T-helper 2 cell treated with Interferon-gamma antibody and Interleukin-4, amounts not matched to agents 5 μg/mL and 100 μg/mL, for 36 hours (primary cell): ENCODE measurements around the gene SETD2.
"Not testable (repeated sequence)": the region's sequence is repeated elsewhere in the genome, so short reads cannot be mapped to it uniquely, and the experiment has no call there.

Experiments
- DNase-seq: peaks from one replicate; pipeline ENCODE4 v3.0.0; 2021; ENCODE audit warnings: low spot score
- H3K27ac Mint-ChIP-seq: one replicate; pipeline ENCODE4 v1.8.0; 2021; ENCODE audit warnings: mild to moderate bottlenecking, mixed read lengths
- H3K27me3 Mint-ChIP-seq: one replicate; pipeline ENCODE4 v1.8.0; 2021; ENCODE audit warnings: low read depth, mixed read lengths
- H3K36me3 Mint-ChIP-seq: one replicate; pipeline ENCODE4 v1.8.0; 2021; ENCODE audit warnings: low read depth, mixed read lengths
- H3K4me1 Mint-ChIP-seq: one replicate; pipeline ENCODE4 v1.8.0; 2021; ENCODE audit warnings: low read depth, mixed read lengths
- H3K4me3 Mint-ChIP-seq: one replicate; pipeline ENCODE4 v1.8.0; 2022; ENCODE audit warnings: mild to moderate bottlenecking, moderate library complexity, mixed read lengths
- H3K9me3 Mint-ChIP-seq: one replicate; pipeline ENCODE4 v1.8.0; 2021; ENCODE audit warnings: mixed read lengths

The SETD2 gene

DNA sequence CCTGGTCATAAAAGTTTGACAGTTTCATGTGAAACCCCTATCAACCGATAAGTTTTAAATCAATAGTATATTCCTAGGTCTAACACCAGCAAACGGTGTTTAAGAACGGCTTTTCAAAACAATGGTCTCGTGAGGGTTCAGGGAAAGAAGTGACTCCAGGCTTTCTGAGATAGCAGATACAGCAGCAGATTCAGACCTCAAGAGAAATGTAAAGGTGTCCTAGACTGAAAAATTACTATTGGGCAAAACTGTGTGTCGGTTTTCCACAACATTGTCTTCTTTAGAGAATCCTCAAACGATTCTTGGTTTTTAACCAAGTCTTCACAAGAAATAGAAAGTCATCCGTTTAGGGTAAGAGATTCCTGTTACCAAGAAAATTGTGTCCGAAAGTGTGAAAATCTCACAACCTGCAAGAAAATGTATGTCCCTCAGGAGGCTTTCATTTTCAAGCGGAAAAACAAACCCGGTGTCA lies 1.2 kb downstream of the SETD2 start:
- Mint-ChIP-seq H3K4me1 (peaks cover 41% of the 10 kb centered on the region), H3K36me3 (peaks cover 26% of the 10 kb centered on the region), H3K4me3 (peak overlapping the region; percentile 97), H3K27ac (peak overlapping the region; percentile 99), H3K9me3 (no peaks in the 10 kb centered on the region), H3K27me3 (no peaks in the 10 kb centered on the region)
- DNase-seq = no peak

GRCh38 chr3:47161983-47162696 lies 1.8 kb downstream of the SETD2 start:
- H3K4me1 Mint-ChIP-seq = peaks cover 41% of the 10 kb centered on the region
- H3K27me3 Mint-ChIP-seq = no peaks in the 10 kb centered on the region
- H3K9me3 Mint-ChIP-seq = no peaks in the 10 kb centered on the region
- no peak for DNase-seq
- H3K27ac Mint-ChIP-seq = peak overlapping the region; percentile 99
- peaks cover 26% of the 10 kb centered on the region for H3K36me3 Mint-ChIP-seq
- peak overlapping the region; percentile 97 for H3K4me3 Mint-ChIP-seq

DNA sequence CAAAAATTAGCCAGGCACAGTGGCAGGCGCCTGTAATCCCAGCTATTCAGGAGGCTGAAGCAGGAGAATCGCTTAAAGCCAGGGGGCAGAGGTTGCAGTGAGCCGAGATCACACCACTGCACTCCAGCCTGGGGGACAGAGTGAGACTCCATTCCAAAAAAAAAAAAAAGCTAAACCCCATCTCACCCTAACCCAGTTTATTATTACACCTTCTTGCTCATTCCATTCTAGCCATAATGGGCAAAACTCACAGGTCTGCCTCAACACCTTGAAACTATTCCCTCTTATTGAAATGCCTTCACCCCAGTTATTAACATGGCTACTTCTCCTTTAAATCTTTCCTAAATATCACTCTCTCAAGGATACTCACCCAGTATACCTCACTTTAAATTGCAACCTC lies 4.1 kb downstream of the SETD2 start:
- H3K4me3 Mint-ChIP-seq = no peak overlapping the region
- peaks cover 25% of the 10 kb centered on the region for H3K36me3 Mint-ChIP-seq
- no peaks in the 10 kb centered on the region for H3K9me3 Mint-ChIP-seq
- no peak for DNase-seq
- H3K4me1 Mint-ChIP-seq = peaks cover 36% of the 10 kb centered on the region
- H3K27me3 Mint-ChIP-seq = no peaks in the 10 kb centered on the region
- no peak overlapping the region for H3K27ac Mint-ChIP-seq

DNA sequence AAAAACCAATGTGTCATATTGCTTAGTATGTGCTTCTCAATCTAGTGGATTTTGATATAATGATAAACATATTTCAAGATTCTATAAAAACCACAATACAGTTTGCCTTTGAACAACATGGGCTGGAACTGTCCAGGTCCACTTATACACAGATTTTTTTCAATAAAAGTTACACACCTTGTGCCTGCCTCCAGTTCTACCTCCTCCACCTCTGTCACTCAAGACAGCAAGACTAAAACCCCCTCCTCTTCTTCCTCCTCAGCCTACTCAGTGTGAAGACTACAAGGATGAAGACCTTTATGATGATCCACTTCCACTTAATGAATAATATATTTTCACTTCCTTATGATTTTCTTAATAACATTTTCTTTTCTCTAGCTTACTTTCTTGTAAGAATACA lies 5.7 kb downstream of the SETD2 start:
- Mint-ChIP-seq H3K4me1 (peaks cover 40% of the 10 kb centered on the region), H3K27ac (no peak overlapping the region), H3K9me3 (no peaks in the 10 kb centered on the region), H3K4me3 (no peak overlapping the region), H3K27me3 (no peaks in the 10 kb centered on the region), H3K36me3 (peaks cover 29% of the 10 kb centered on the region)
- DNase-seq = no peak

DNA sequence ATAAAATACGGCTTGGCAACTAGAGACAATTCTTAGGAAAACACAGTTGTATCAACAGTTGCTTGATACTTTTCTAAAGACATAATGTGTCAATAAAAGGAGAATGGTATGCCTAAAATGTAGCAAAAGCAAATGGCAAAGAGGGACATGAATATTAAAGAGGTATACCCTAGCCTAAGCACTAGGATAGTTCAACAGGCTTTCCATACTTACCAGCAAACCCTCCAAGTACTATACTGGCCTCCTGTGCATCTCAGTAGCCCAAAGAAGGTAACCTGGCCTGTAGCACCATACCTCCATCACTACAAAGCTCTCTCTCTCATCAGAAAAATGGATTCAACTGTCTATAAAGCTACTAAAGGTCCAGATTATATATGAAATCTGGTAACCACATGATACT lies 7.5 kb downstream of the SETD2 start:
- no peaks in the 10 kb centered on the region for H3K9me3 Mint-ChIP-seq
- H3K27ac Mint-ChIP-seq = no peak overlapping the region
- peaks cover 19% of the 10 kb centered on the region for H3K36me3 Mint-ChIP-seq
- no peaks in the 10 kb centered on the region for H3K27me3 Mint-ChIP-seq
- DNase-seq = no peak
- H3K4me1 Mint-ChIP-seq = peaks cover 42% of the 10 kb centered on the region
- no peak overlapping the region for H3K4me3 Mint-ChIP-seq

DNA sequence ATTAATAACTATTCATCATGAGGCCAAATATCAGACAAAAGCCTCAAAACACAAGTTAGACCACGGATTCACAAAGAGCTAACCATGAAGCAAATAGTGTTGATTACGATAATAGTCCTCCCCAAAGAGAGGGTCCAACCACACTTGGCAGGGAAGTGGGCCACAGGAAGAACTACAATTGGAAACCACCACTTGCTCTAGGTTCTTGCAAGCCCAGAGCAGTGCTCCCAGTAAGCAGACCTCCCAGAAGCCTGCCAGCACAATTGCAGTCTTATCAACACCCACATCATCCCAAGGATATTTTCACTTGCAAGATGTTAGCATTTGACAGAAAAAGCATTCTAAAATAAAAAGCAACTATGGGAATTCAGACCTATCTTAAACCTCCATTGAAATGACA lies 11.3 kb downstream of the SETD2 start:
- H3K27me3 Mint-ChIP-seq = no peaks in the 10 kb centered on the region
- no peak for DNase-seq
- H3K4me3 Mint-ChIP-seq = no peak overlapping the region
- peaks cover 23% of the 10 kb centered on the region for H3K4me1 Mint-ChIP-seq
- H3K9me3 Mint-ChIP-seq = no peaks in the 10 kb centered on the region
- H3K27ac Mint-ChIP-seq = no peak overlapping the region
- H3K36me3 Mint-ChIP-seq = peaks cover 5% of the 10 kb centered on the region

DNA sequence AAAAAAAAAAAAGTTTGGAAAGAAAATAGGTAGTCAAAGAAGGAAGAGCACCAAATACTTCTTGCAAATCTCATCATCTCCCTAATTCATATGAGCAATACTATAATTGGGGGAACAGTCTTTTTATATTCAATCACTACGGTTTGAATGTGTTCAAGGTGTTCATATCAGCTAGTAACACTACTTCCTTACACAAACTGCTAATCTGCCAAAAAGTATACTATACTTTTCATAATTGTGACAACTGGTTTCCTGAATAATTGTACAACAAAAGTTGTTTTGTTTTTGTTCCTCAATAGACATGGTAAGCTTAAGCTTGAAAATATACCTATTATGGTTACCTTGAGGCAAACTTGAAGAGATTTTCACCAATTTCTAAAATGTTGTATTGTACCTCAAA lies 12.1 kb downstream of the SETD2 start:
- Mint-ChIP-seq H3K27me3 (no peaks in the 10 kb centered on the region), H3K36me3 (peaks cover 5% of the 10 kb centered on the region), H3K4me1 (peaks cover 23% of the 10 kb centered on the region), H3K9me3 (no peaks in the 10 kb centered on the region), H3K4me3 (no peak overlapping the region), H3K27ac (no peak overlapping the region)
- DNase-seq = no peak

DNA sequence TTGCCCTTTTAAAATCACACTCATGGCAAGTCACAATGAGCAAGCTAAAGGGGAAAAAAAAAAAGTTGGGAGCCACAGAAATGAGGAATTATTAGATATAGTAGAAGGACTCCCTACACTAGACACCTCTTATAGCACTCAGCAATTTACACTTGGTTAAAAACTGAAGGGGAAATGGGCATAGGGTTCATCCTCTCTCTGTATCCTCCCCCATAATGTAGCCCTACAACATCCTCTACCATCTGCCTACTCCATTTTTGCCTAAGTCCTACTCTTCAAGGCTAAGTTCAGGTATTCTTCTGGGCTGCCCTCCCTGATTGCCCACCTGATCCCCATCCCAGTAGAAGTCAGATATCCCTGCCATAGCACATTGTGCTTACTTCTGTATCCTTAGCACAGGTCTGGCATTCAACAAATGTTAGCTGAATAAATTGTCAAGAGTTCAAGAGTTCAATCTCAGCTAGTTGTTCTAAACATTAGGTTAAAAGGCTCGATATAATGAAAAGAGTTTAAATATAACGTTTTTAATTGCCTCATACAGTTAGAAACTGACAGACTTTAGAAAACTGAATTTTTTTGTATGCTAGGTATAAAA lies 14.5 kb downstream of the SETD2 start:
- DNase-seq = no peak
- Mint-ChIP-seq H3K4me1 (peaks cover 19% of the 10 kb centered on the region), H3K36me3 (peaks cover 4% of the 10 kb centered on the region), H3K4me3 (no peak overlapping the region), H3K27ac (no peak overlapping the region), H3K9me3 (no peaks in the 10 kb centered on the region), H3K27me3 (no peaks in the 10 kb centered on the region)

GRCh38 chr3:47145272-47145671 lies 18.6 kb downstream of the SETD2 start:
- H3K9me3 Mint-ChIP-seq = no peaks in the 10 kb centered on the region
- no peaks in the 10 kb centered on the region for H3K36me3 Mint-ChIP-seq
- no peaks in the 10 kb centered on the region for H3K27me3 Mint-ChIP-seq
- no peak overlapping the region for H3K27ac Mint-ChIP-seq
- H3K4me3 Mint-ChIP-seq = no peak overlapping the region
- DNase-seq = no peak
- peaks cover 19% of the 10 kb centered on the region for H3K4me1 Mint-ChIP-seq

GRCh38 chr3:47143068-47143467 lies 20.8 kb downstream of the SETD2 start:
- H3K4me1 Mint-ChIP-seq = peaks cover 17% of the 10 kb centered on the region
- H3K27ac Mint-ChIP-seq = no peak overlapping the region
- DNase-seq = no peak
- H3K27me3 Mint-ChIP-seq = no peaks in the 10 kb centered on the region
- no peak overlapping the region for H3K4me3 Mint-ChIP-seq
- H3K9me3 Mint-ChIP-seq = no peaks in the 10 kb centered on the region
- H3K36me3 Mint-ChIP-seq = no peaks in the 10 kb centered on the region

GRCh38 chr3:47142536-47142935 lies 21.4 kb downstream of the SETD2 start:
- not testable (repeated sequence) for H3K27me3 Mint-ChIP-seq, H3K36me3 Mint-ChIP-seq, H3K27ac Mint-ChIP-seq, DNase-seq, H3K9me3 Mint-ChIP-seq, H3K4me3 Mint-ChIP-seq
- H3K4me1 Mint-ChIP-seq = peaks cover 17% of the 10 kb centered on the region

- peak overlapping the region; percentile 31 for H3K27ac Mint-ChIP-seq
- not testable (repeated sequence) for H3K4me3 Mint-ChIP-seq, H3K9me3 Mint-ChIP-seq, DNase-seq, H3K36me3 Mint-ChIP-seq, H3K27me3 Mint-ChIP-seq
- peaks cover 21% of the 10 kb centered on the region for H3K4me1 Mint-ChIP-seq
Measured at GRCh38 chr3:47140973-47141461, 22.9 kb downstream of the SETD2 start.

GRCh38 chr3:47140553-47140952 lies 23.4 kb downstream of the SETD2 start:
- H3K4me3 Mint-ChIP-seq, H3K36me3 Mint-ChIP-seq: not testable (repeated sequence)

GRCh38 chr3:47134311-47134710 lies 29.6 kb downstream of the SETD2 start:
- Mint-ChIP-seq H3K4me3 (no peak overlapping the region), H3K4me1 (peaks cover 20% of the 10 kb centered on the region), H3K36me3 (peaks cover 1% of the 10 kb centered on the region), H3K27me3 (no peaks in the 10 kb centered on the region), H3K9me3 (no peaks in the 10 kb centered on the region), H3K27ac (no peak overlapping the region)
- DNase-seq = no peak

More at GRCh38 chr3:47140553-47140952, 23.4 kb downstream of the SETD2 start:
- not testable (repeated sequence) for H3K27ac Mint-ChIP-seq, H3K27me3 Mint-ChIP-seq, H3K9me3 Mint-ChIP-seq, DNase-seq
- H3K4me1 Mint-ChIP-seq = peaks cover 25% of the 10 kb centered on the region
